Activated CD8-positive, alpha-beta memory T cell treated with anti-CD3 and anti-CD28 coated beads, Interleukin-2, amount 50 U/mL, for 48 hours (primary cell): Measurements from ENCODE around the gene C16orf74.

Experiments
- DNase-seq: peaks from one replicate; pipeline ENCODE4 v3.0.0-alpha.2; 2020

The C16orf74 gene

DNA sequence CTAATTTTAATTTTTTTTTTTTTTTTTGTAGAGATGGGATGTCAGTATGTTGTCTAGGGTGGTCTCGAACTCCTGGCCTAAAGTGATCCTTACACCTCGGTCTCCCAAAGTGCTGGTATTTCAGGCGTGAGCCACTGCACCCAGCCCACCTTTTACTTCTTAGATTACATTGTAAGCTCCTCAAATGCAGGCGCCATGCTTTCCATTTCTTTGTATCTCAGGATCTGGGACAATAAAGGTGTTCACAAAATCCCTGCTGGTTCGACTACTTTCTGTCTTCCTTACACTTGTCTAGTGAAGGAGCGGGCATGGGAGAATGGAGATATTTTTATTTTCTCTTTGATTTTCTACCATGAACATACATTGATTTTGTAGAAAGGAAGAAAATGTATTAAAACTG, 23.2 kb upstream of the C16orf74 start:
- DNase-seq, result no peak

DNA sequence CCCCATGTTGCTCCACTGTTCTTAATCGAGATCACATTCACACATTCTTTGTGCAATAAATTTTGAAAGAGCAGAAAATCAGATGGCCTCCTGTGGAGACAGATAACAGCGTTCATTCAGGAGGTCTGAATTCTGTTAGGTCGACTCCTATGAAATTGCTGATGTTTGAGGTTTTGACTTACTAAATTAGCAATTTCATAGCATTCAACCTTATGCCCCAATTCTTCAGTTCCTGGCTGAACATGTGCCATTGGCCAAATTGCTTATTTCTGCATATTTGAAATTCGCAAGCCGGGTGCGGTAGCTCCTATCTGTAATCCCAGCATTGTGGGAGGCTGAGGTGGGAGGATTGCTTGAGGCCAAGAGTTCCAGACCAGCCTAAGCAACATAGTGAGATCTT, 22.1 kb upstream of the C16orf74 start:
- no peak for DNase-seq

GRCh38 chr16:85770741-85771140, 19.8 kb upstream of the C16orf74 start:
- DNase-seq, result no peak

DNA sequence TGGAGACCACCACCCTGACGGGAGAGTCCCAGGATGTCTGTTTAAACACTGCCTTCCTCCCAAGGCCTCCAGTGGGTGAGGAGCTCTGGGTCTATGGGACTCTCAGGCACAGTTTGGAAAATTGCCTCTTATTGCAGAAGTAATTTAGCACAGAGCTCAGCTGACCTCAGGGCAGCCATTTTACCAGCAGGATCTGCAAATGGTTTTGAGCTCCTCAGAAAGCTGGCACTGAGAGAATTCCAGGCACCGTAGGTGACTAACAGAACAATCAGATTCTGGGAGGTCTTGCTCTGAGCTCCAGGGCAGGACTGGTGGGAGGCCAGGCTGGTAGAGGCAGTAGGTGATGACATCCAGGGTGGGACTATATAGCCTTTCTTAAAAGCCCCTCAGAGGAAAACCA, 17.3 kb upstream of the C16orf74 start:
- no peak for DNase-seq

DNA sequence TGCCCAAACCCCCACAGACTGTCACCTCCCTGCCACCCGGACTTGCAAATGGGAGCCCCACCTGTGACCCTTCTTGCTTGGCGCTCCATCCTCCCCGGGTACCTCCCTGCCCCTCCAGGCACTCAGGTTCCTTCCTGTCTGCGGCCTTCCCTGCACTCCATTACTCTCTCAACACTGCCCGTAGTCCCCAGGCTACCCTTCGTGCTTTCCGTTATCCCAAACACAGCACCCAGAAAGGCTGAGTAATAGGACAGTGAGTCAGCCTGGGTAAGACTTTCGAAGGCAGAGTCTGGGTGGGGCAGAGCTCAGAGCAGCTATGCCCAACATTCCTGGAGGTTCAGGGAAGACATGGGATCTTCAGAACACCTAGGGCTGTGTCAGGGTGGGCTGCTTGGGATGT, 16.6 kb upstream of the C16orf74 start:
- DNase-seq, result no peak

GRCh38 chr16:85765767-85766166, 14.9 kb upstream of the C16orf74 start:
- DNase-seq, result no peak

- no peak for DNase-seq
Observed at GRCh38 chr16:85765211-85765610, 14.3 kb upstream of the C16orf74 start.

DNA sequence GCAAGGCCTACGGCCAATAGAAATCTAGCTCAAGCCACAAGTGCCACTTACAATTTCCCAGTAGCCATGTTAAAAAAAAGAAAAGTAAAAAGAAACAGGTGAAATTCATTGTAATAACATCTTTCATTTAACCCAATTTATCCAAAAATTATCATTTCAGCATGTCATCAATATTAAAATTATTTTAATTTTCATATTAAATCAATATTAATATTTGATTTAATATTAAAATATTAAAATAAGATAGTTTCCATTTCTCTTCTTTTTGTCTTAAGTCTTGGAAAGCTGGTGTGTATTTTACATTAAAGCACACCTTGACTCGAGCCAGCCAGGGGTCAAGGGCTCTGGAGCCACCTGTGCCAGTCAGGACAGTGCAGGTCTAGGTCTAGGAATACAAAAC, 12.7 kb upstream of the C16orf74 start:
- DNase-seq, result no peak

DNA sequence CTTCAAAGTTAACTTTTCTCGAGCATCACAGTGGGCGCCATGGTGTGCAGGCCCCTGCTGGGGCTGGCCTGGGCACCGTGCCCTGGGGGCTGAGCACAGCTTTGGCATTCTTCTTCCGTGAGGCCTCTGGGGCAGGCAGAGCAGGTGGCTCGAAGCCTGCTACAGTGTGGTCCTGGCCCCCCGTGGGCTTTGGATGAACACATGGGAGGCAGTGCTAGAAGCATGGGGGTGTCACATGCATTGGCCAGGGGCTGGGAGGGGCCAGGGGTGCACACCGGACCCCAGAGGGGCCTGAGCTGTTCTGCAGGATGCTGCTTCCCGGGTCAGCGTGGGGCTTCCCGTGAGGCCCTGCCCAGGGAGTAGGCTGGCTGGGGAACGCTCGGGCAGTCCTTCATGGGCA, 12.1 kb upstream of the C16orf74 start:
- no peak for DNase-seq

GRCh38 chr16:85761861-85762260, 11.0 kb upstream of the C16orf74 start:
- DNase-seq, result no peak

DNA sequence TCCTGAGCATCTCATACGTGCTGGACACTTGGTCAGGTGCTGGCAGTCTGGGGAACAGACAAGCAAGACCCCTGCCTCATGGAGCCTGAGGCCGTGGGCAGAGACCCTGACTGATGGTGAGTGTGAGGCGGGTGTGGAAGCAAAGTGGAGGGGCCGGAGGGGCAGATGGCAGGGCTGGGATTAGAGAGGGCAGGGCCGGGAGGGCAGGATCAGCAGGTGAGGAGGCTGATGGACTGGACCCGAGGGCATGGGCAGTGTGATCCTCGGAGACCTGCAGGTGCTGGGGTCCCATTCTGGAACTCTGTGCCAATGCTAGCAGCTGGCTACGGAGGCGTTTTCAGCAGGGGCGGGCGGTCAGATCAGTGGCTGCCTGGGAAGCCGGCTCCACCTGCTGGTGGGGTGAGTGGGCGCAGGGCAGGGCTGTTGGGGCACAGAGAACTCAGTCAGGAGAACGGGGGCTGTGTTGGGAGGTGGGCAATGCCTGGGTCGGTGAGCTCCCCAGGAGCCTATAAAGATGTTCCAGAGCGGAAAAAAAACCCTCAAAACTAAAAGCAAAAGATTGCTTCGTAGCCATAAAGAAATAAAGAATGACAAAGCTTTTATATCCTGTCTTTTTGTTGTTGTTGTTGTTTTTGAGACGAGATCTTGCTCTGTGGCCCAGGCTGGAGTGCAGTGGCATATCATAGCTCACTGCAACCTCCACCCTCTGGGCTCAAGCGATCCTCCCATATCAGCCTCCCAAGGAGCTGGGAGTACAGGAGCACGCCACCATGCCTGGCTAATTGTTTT, 8.9 kb upstream of the C16orf74 start:
- peak; percentile 66 for DNase-seq

GRCh38 chr16:85759136-85759535, 8.2 kb upstream of the C16orf74 start:
- DNase-seq, result no peak

DNA sequence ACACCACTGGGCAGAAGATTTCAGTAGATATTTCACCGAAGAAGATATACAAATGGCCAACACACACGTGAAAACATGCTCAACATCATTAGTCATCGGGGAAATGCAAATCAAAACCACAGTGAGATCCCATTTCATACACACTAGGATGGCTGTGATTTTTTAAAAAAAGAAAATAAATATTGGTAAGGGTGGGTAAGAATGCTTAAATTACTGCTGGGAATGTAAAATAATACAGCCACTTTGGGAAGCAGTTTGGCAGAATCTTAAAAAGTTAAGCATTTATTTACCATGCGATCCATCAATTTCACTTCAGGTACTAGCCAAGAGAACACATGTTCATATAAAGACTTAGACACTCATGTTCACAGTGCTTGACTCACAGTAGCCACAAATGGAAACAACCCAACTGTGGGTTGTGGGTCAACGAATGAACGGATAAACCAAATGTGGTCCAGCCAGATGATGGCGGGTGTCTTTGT, 6.5 kb upstream of the C16orf74 start:
- no peak for DNase-seq

GRCh38 chr16:85755929-85756768, 5.3 kb upstream of the C16orf74 start:
- no peak for DNase-seq

- no peak for DNase-seq
Observed at GRCh38 chr16:85754413-85754812, 3.5 kb upstream of the C16orf74 start.

- DNase-seq, result no peak
Observed at GRCh38 chr16:85753976-85754375, 3.1 kb upstream of the C16orf74 start.

GRCh38 chr16:85753559-85753958, 2.7 kb upstream of the C16orf74 start:
- DNase-seq, result no peak

DNA sequence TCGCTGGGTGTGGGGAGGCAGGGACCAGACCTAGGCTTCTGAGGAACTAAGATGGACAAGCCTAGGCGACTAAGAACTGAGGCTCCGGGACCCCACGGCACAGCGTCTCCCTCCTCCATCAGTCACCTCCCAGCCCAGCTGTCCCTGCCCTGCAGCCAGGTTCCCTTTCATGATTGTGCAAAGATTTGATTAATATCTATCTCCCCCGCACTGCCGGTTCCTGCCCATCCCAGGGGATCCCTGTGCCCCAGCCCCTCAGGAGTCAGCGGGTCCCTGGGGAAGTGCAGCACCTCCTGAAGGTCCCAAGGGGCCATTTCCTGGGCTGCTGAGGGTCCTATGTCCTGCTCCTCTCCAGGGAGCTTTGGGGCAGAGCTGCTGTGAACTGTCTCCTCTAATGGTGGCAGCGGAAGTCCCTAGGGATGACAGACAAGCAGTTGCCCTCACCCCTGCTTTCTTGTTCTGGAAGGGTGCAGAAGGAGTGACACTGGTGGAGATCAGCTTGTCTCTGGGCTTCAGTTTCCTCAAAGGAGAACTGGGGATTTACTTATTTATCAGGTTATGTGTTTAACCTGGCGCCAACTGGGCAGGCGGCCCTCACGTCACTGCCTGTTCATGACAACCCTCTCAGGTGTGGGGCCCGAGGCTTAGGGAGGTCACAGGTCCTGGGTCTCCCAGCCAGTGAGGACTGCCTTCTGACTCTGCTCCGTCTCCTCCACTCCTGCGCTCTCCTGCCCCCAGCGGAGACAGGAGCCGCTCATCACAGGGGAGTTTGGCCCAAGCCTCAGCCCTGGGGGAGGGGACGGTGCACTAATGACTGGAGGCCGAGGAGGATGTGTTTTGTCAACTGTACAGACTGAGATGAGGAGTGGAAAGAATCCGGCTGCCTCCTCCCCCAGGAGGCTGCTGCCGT, 1.9 kb upstream of the C16orf74 start:
- no peak for DNase-seq

DNA sequence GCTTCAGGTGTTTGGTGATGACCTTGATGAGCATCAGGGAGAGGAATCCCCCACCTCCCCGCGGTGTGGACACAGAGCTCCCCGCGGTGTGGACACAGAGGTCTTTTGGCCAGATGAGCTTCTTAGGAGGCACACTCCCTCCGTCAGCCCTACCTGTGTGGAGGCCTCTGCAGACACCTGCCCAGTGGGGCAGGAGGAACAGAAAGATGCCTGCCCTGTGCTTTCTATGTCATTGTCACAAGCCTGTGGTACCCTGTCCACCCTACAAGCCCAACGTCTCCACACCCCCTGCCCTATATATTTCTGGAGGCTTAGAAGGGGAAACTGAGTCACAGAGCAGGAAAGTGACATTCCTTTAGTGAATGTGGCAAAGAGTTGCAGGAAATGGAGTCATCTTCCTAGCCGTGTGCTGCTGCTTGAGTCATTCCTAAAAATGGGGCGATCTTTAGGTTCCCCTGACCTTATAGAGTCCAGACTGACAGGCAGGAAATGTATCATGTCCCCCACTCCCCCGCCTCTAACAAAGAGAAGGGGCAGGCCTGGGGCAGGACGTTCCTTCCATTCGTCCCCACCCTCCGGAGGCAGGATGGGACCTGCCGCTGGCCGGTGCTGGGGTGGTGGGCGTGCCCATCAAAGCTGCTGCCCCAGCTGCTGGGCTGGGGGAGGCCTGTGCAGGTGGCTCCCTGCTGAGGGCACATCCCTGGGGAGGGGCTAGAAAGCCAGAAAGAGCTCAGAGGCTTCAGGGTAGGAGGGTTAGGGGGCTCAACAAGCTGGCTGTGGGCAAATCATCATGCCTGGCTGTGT, 1.0 kb upstream of the C16orf74 start:
- no peak for DNase-seq

DNA sequence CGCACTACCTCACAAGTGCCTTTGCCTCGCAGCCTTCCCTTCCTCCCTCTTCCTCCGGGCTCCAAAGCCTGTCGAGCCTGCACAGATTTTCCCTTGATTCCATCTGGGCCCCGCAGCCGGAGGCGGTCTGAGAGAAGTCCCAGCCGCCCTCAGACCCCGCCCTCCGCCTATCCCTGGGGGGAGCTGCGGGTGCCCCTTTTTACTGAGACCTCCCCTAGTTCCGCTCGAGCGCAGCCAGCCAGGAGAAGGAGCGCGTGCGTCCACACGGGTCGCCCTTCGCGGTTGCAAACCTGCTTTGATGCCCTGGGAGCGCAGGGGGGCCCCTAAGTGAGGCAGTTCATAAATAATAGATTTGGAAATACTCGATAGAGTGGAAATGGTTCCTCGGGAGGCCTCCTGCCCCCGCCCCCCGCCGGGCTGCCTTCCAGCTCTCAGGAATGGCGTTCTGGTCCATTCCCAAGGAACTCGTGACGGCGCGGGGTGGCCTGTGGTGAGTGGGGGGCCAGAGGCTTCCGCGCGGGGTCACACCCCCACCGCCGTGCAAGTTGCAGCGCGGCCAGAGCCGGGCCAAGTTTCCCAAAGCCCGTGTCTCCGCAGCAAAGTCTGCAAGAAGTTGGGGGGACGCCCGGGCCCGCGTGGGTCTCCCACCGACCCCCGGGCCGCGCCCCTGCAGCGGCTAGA, 610 bp downstream of the C16orf74 start:
- DNase-seq, result peak; percentile 67

DNA sequence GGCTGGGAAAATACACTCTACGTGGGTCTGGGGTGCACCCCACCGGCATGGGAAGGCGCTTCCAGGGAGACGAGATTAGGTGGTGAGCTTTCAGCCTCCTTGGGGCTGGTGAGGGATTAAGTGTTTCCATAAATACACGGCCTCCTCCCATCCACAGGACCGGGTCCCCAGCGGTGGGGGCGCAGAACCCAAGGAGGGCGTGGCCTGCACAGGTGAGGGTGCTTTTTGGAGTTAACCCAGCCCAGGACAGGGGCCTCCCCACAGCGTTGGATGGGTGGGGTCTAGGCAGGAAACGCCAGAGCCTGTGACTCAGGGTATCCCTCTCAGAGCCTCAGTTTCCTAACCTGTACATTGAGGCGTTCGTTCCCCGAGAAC, 1.1 kb downstream of the C16orf74 start:
- no peak for DNase-seq
